ENCODE results near the gene PTPRT. TPM values are rescaled to one million over a fixed set of nuclear protein-coding genes. Genes with fewer than 3 reads are reported as not detected.
A peak's percentile ranks its signal among the peaks of the same experiment; 100 is the strongest.

The PTPRT gene
- total RNA-seq, 4 donors from 2014 or later, result under 0.01 to 2.1 TPM; not detected in 2

DNA sequence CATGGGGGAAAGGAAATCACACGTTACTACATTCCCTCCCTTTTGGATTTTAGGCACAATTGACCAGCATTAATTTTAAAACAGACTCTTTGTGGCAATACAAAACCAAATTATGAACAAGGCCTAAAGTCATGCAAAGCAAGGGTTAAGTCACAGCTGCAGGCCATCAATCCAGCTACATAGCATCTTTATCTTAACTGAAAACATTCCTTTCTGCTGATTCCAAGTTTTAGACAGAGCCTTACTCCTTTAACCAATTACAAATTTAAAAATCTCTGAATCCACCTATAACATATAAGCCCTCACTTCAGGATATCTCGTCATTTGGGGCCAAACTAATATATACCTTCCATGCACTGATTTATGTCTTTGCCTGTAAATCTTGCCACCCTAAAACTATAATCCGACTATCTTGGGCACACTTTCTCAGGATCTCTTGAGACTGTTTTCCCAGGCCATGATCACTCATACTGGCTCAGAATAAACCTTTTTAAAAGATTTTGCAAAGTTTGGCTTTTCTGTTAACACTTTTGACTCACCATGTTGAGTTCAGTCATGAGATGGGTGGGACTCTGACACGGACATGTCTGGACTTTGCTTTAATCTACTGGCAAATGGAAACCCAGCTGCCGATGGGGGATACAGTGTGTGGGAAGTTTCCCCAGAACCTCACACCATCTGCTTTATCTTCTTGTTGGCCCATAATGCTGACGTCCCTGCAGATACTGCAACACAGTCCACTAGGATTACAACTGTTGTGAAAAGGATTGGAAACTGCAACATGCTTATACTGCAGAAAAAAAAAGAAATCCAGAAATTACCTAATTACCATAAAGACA, 757.0 kb downstream of the PTPRT start:
- Histone ChIP-seq H3K4me1 (no peaks in the 10 kb centered on the region), H3K9me3 (no peaks in the 10 kb centered on the region), H3K36me3 (no peaks in the 10 kb centered on the region), H3K4me3 (no peak overlapping the region), H3K27ac (no peak overlapping the region), H3K27me3 (no peaks in the 10 kb centered on the region)
- intact Hi-C loops (cut with DNase I; ENCODE audit: low total_unique reads), result no loop called here
- peak in 1 of 2 donors; percentile 47 for DNase-seq
- TF ChIP-seq POLR2A (IDR thresholded peaks at IDR 0.05) (no peak), CTCF (IDR thresholded peaks at IDR 0.05) (no peak)

DNA sequence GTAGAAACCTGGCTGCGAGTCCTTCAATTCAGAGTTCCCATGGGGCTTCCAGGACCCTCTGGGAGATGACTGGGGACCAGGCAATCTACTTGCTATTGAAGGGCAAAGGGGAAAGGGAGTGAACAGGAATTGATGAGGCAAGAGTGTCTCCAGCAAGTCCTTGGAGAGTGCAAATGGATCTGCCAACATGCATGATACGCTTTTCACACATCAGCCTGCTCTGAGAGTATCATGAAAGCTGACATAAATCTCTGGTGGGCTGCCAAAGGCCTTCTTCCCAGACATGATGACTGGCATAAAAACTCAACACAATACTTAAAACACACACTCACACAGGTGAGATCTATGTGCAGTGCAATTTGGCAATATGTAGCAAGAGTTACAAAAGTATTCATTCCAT, 759.1 kb downstream of the PTPRT start:
- H3K27me3 ChIP-seq, result no peaks in the 10 kb centered on the region
- no peak for DNase-seq

GRCh38 chr20:42429761-42430458, 759.8 kb downstream of the PTPRT start:
- DNase-seq, result no peak
- Histone ChIP-seq H3K4me1 (no peaks in the 10 kb centered on the region), H3K9me3 (no peaks in the 10 kb centered on the region), H3K27ac (no peak overlapping the region), H3K36me3 (no peaks in the 10 kb centered on the region), H3K4me3 (no peak overlapping the region), H3K27me3 (no peaks in the 10 kb centered on the region)
- intact Hi-C loops (cut with DNase I; ENCODE audit: low total_unique reads), result no loop called here
- TF ChIP-seq CTCF (IDR thresholded peaks at IDR 0.05) (no peak), POLR2A (IDR thresholded peaks at IDR 0.05) (no peak)

More for the DNA sequence above, 759.1 kb downstream of the PTPRT start:
- Histone ChIP-seq H3K4me1 (no peaks in the 10 kb centered on the region), H3K4me3 (no peak overlapping the region), H3K27ac (no peak overlapping the region), H3K36me3 (no peaks in the 10 kb centered on the region), H3K9me3 (no peaks in the 10 kb centered on the region)
- TF ChIP-seq POLR2A (IDR thresholded peaks at IDR 0.05) (no peak), CTCF (IDR thresholded peaks at IDR 0.05) (no peak)
- intact Hi-C loops (cut with DNase I; ENCODE audit: low total_unique reads), result no loop called here

DNA sequence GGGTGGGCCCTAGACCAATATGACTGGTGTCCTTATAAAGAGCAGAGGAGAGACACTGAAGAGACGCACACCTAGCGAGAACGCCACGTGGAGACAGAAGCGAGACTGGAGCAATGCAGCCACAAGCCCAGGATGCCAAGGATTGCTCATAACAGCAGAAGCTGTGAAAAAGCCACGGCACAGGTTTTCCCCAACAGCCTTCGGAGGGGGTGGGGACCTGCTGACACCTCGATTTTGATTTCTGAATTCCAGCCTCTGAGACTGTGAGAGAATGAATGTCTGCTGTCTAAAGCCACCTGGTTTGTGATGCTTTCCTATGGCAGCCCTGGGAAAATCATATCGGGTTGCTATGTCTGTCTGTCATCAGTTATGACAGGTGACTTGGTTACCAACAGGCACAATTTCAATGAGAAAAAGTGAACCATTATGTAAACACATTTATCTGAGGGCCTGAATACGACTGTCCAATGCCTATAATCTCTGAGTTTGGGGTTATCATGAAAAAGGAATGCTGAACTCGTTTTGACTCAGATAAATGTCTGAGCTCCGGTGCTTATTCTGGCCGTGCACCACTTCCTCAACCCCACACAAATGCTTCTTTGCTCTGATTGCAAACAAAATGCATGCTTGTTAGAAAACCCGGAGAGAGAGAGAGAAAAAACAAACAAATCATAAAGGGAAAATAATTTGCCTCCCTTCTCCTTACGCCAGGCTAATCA, 769.7 kb downstream of the PTPRT start:
- Histone ChIP-seq H3K4me1 (no peaks in the 10 kb centered on the region), H3K9me3 (no peaks in the 10 kb centered on the region), H3K4me3 (no peak overlapping the region), H3K36me3 (no peaks in the 10 kb centered on the region), H3K27me3 (no peaks in the 10 kb centered on the region), H3K27ac (no peak overlapping the region)
- intact Hi-C loops (cut with DNase I; ENCODE audit: low total_unique reads), result no loop called here
- TF ChIP-seq POLR2A (IDR thresholded peaks at IDR 0.05), result no peak
- no peak for TF ChIP-seq CTCF (IDR thresholded peaks at IDR 0.05)
- DNase-seq, result no peak

Data from uterus (tissue), 4 donors.